Lower leg skin (tissue), 3 donors: Measurements from ENCODE around the gene USP3.

ENCODE experiments used
- CTCF ChIP-seq, 3 donors: fragments of 450-650 bp; IDR thresholded peaks; one replicate each; pipeline ENCODE4 v1.5.1; 2016; ENCODE audit warnings: antibody characterized with exemption in 3 of 3, mild to moderate bottlenecking in 3 of 3, moderate library complexity in 2 of 3
- POLR2A ChIP-seq, 2 donors: fragments of 450-650 bp; IDR thresholded peaks; one replicate each; pipeline ENCODE4 v1.6.1; 2016 to 2017; ENCODE audit warnings: antibody characterized with exemption in 2 of 2, mild to moderate bottlenecking in 1 of 2, moderate library complexity in 1 of 2

- TF ChIP-seq CTCF (IDR thresholded peaks at IDR 0.05) (no peak), POLR2A (IDR thresholded peaks at IDR 0.05) (no peak)
Measured at GRCh38 chr15:63517628-63518027, 13.2 kb downstream of the USP3 start.
